ENCODE data around the gene KRTAP10-8.
"Not testable (repeated sequence)": the region's sequence is repeated elsewhere in the genome, so short reads cannot be mapped to it uniquely, and the experiment has no call there.

The KRTAP10-8 gene

DNA sequence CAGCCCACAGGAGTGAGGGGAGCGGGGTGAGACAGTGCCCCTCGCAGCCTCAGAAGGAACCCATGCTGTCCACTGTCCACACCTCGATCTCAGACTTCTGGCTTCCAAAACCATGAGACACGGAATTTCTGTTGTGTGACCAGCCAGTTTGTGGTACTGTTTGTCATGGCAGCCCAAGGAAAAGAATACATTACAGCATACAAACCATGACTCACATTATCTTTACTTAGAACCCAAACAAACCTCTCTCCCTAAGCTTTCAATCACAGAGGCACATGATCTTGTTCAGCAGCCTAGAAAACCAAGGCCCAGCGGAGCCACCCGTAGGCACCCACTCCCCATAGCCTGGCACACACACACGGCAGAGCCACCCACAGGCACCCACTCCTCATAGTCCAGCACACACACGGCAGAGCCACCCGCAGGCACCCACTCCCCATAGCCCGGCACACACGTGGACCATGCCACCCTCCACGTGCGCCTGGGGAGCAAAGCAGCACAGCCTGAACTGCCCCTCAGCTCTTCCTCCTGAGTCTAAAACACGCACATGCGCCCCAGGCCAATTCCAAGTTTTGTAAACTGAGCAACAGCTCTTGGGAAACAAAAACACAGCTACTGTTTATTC lies 38.8 kb upstream of the KRTAP10-8 start:
- Histone ChIP-seq H3K36me3 (no peaks in the 10 kb centered on the region), H3K4me1 (no peaks in the 10 kb centered on the region), H3K9me3 (peaks cover 0 to 21% (median 6%) of the 10 kb centered on the region in 3 donors), H3K27ac (no peak overlapping the region), H3K27me3 (peaks cover 0 to 36% of the 10 kb centered on the region in 2 donors), H3K4me3 (no peak overlapping the region)
- intact Hi-C loops (cut with DNase I; ENCODE audit: low total_unique reads): no loop called here
- no peak for DNase-seq
- TF ChIP-seq, protein P1, sequence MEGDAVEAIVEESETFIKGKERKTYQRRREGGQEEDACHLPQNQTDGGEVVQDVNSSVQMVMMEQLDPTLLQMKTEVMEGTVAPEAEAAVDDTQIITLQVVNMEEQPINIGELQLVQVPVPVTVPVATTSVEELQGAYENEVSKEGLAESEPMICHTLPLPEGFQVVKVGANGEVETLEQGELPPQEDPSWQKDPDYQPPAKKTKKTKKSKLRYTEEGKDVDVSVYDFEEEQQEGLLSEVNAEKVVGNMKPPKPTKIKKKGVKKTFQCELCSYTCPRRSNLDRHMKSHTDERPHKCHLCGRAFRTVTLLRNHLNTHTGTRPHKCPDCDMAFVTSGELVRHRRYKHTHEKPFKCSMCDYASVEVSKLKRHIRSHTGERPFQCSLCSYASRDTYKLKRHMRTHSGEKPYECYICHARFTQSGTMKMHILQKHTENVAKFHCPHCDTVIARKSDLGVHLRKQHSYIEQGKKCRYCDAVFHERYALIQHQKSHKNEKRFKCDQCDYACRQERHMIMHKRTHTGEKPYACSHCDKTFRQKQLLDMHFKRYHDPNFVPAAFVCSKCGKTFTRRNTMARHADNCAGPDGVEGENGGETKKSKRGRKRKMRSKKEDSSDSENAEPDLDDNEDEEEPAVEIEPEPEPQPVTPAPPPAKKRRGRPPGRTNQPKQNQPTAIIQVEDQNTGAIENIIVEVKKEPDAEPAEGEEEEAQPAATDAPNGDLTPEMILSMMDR (IDR thresholded peaks at IDR 0.05): no peak

DNA sequence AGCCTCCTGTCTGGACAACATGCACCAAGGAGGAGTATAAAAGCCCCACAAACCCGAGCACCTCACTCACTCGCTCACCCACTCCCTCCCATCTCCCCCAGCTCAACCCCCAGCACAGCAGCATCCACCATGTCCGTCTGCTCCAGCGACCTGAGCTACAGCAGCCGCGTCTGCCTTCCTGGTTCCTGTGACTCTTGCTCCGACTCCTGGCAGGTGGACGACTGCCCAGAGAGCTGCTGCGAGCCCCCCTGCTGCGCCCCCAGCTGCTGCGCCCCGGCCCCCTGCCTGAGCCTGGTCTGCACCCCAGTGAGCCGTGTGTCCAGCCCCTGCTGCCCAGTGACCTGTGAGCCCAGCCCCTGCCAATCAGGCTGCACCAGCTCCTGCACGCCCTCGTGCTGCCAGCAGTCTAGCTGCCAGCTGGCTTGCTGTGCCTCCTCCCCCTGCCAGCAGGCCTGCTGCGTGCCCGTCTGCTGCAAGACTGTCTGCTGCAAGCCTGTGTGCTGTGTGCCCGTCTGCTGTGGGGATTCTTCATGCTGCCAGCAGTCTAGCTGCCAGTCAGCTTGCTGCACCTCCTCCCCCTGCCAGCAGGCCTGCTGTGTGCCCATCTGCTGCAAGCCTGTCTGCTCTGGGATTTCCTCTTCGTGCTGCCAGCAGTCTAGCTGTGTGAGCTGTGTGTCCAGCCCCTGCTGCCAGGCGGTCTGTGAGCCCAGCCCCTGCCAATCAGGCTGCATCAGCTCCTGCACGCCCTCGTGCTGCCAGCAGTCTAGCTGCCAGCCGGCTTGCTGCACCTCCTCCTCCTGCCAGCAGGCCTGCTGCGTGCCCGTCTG lies 38.0 kb upstream of the KRTAP10-8 start, which contains the start of gene KRTAP10-4:
TSS of gene KRTAP10-4 (plus strand) at position 100 of the 827 bp plus-strand sequence. CDS start at position 130, 30 bp downstream.
- H3K36me3 ChIP-seq; H3K4me1 ChIP-seq; intact Hi-C loops (cut with DNase I; ENCODE audit: low total_unique reads); H3K27ac ChIP-seq; H3K4me3 ChIP-seq: not testable (repeated sequence)
- DNase-seq: peak in 1 of 2 donors; percentile 48
- Histone ChIP-seq H3K9me3 (peaks cover 0 to 21% (median 6%) of the 10 kb centered on the region in 3 donors), H3K27me3 (peaks cover 0 to 28% of the 10 kb centered on the region in 2 donors)

DNA sequence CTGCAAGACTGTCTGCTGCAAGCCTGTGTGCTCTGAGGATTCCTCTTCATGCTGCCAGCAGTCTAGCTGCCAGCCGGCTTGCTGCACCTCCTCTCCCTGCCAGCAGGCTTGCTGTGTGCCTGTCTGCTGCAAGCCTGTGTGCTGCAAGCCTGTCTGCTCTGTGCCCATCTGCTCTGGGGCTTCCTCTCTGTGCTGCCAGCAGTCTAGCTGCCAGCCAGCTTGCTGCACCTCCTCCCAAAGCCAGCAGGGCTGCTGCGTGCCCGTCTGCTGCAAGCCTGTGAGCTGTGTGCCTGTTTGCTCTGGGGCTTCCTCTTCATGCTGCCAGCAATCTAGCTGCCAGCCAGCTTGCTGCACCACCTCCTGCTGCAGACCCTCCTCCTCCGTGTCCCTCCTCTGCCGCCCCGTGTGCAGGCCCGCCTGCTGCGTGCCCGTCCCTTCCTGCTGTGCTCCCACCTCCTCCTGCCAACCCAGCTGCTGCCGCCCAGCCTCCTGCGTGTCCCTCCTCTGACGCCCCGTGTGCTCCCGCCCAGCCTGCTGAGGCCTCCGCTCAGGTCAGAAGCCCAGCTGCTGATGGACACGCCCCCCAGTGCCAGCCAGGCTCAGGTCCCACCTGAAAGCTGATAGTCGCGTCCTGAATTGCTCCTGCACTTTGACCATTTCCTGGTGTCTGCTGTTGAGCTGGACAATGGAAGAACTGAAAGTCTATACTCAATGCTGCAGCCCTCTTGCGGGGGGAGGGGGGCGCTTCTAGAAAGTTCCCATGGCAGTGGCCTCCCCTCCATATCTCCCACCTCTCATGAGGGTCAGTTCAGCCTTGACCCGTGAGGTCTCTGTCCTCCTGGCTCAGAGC lies 37.2 kb upstream of the KRTAP10-8 start:
- intact Hi-C loops (cut with DNase I; ENCODE audit: low total_unique reads): no loop called here
- TF ChIP-seq, protein P1 (IDR thresholded peaks at IDR 0.05): no peak
- H3K4me1 ChIP-seq: no peaks in the 10 kb centered on the region
- H3K27me3 ChIP-seq: peaks cover 0 to 30% of the 10 kb centered on the region in 2 donors
- H3K9me3 ChIP-seq: peaks cover 0 to 24% (median 6%) of the 10 kb centered on the region in 3 donors
- no peak overlapping the region for H3K4me3 ChIP-seq
- H3K27ac ChIP-seq: no peak overlapping the region
- no peaks in the 10 kb centered on the region for H3K36me3 ChIP-seq
- no peak for DNase-seq

DNA sequence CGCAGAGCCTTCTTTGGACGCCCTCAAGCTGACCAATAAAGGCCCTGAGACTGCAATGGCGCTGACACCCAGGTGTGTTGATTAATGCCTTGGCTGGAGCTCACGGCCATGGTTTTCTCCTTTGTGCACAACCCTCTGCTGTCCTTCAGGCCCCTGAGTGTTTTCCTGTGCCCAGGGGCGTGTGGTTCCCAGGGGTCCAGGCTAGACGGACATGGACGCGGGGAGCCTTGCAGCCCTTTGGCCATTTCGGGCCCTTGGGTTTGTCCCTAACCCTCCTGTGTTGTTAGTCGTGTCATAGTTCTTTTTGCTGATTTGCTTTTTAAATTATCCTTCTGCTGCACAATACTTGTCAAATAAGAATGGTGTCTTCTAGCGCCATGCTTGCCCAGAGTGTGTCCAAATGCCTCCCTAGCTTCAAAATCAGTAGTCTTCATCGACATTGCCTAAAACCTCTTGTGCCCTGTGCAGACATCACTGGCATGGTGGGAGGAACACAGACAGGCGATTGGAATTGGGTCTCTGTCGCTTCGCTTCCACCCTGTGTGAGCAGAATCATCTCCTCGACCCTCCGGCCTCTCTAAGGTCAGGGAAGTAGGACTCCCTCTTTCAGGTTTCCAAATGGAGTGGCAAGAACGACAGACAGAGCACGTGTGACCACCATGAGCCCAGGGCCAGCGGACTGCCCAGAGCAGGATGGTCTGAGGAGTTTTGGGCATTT lies 36.4 kb upstream of the KRTAP10-8 start:
- TF ChIP-seq, protein P1 (IDR thresholded peaks at IDR 0.05): no peak
- peak in 1 of 2 donors; percentile 49 for DNase-seq
- Histone ChIP-seq H3K27me3 (peaks cover 0 to 28% of the 10 kb centered on the region in 2 donors), H3K27ac (no peak overlapping the region), H3K36me3 (no peaks in the 10 kb centered on the region), H3K4me1 (no peaks in the 10 kb centered on the region), H3K4me3 (no peak overlapping the region), H3K9me3 (peaks cover 0 to 31% (median 13%) of the 10 kb centered on the region in 3 donors)
- intact Hi-C loops (cut with DNase I; ENCODE audit: low total_unique reads): no loop called here

DNA sequence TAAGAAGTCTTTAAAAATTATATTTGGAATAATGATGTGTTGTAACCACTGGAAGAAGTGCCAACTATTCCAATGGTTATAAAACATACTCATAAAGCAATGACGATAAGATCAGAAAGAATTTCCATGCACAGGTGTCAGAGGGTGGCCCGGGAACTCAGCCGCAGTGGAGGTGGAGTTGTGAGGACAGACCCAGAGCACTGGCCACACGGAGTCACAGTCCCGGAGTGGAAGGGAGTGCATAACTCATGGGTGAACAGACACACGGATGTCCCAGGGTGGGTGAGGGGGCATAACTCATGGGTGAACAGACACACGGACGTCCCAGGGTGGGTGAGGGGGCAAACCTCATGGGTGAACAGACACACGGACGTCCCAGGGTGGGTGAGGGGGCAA lies 35.9 kb upstream of the KRTAP10-8 start:
- Histone ChIP-seq H3K4me3 (no peak overlapping the region), H3K4me1 (no peaks in the 10 kb centered on the region), H3K27me3 (peaks cover 0 to 28% of the 10 kb centered on the region in 2 donors), H3K36me3 (no peaks in the 10 kb centered on the region), H3K9me3 (peaks cover 0 to 36% (median 16%) of the 10 kb centered on the region in 3 donors), H3K27ac (no peak overlapping the region)
- no peak for DNase-seq
- TF ChIP-seq, protein P1 (IDR thresholded peaks at IDR 0.05): no peak
- intact Hi-C loops (cut with DNase I; ENCODE audit: low total_unique reads): no loop called here
